Erythroblast (primary cell): ENCODE measurements around the gene PBRM1.

Source experiments
- GATA1 ChIP-seq: IDR thresholded peaks from 2 replicates; pipeline ENCODE4 v1.6.1; 2011; ENCODE audit warnings: low read depth, mild to moderate bottlenecking, control low read depth, low read length, moderate library complexity
- POLR2A ChIP-seq: IDR thresholded peaks from 2 replicates; pipeline ENCODE4 v1.6.1; 2011; ENCODE audit warnings: mild to moderate bottlenecking, low read length

- TF ChIP-seq POLR2A (peak; percentile 30), GATA1 (no peak)
Measured at GRCh38 chr3:52694528-52695189, 8.9 kb upstream of the PBRM1 start.
